ENCODE measurements around the gene ATF5. TPM values are rescaled to one million over a fixed set of nuclear protein-coding genes. Genes with fewer than 3 reads are reported as not detected.
A peak's percentile ranks its signal among the peaks of the same experiment; 100 is the strongest.

The ATF5 gene
- polyA plus RNA-seq, 3 donors = 5.8 to 22.1 (median 6.0) TPM

DNA sequence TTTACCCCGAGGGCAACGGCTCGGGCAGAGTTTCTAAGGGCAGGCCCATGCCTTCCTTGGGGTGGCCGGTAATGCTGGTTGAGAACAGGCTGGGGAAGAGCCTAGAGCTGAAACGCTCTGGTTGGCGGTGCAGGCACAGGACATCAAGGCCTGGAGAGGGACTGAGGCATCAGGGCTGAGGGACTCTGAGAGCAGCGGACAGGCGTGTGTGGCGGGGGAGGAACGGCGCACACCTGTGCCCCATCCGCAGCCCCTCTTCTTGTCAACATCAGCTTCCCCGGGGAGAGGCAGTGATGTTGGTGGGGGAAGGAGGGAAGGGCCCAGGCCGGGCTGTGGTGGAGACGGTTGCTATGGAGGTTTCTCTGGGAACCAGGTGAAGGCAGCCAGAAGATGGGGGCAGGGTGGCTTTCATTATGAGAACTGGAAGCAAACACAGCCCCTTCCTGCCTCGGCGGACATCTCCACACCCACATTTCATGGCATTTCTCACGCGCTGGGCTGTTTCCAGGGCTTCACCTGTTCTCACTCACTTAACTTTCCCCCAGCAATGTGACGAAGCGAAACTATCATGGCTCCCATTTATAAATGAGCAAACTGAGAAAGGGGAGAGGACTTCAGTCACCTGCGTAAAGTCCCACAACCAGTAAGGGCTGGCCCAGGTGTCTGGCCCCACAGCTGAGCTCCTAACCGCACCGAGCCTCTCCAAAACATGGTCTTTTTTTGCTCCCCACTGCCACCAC is 8.2 kb upstream of the ATF5 start:
- H3K9ac ChIP-seq (ENCODE audit: insufficient read depth, low read length, poor library complexity, severe bottlenecking) = no peak overlapping the region
- H3K4me3 ChIP-seq (replicated peaks in 1 of 3; ENCODE audit: low read depth in 2 of 3, low read length in 3 of 3) = no peak overlapping the region
- H3K9me3 ChIP-seq (replicated peaks in 1 of 2; ENCODE audit: control insufficient read depth in 1 of 2, insufficient read depth in 1 of 2, low read length in 2 of 2) = no peaks in the 10 kb centered on the region
- H3K27me3 Mint-ChIP-seq (ENCODE audit: low read depth in 3 of 3) = no peaks in the 10 kb centered on the region
- no peak overlapping the region for H3K4me2 ChIP-seq (replicated peaks; ENCODE audit: extremely low read depth, low read length, poor library complexity, severe bottlenecking)
- no peak overlapping the region for H3K4me3 Mint-ChIP-seq
- intact Hi-C loops (cut with micrococcal nuclease) = no loop called here
- peaks cover 38 to 62% of the 10 kb centered on the region in 2 donors for H3K4me1 ChIP-seq (ENCODE audit: control insufficient read depth in 1 of 2, insufficient read depth in 2 of 2, low read length in 2 of 2)
- peaks cover 61% of the 10 kb centered on the region for H3K4me1 Mint-ChIP-seq
- H2AFZ ChIP-seq (ENCODE audit: insufficient read depth, low read depth, low read length, poor library complexity, severe bottlenecking) = no peak overlapping the region
- no peaks in the 10 kb centered on the region for H3K27me3 ChIP-seq (ENCODE audit: control insufficient read depth in 2 of 2, insufficient read depth in 2 of 2, low read length in 2 of 2)
- peak overlapping the region in 1 of 2 donors; percentile 75 for H3K27ac ChIP-seq (ENCODE audit: low read depth in 1 of 2, low read length in 2 of 2)
- DNase-seq = no peak
- no peaks in the 10 kb centered on the region for H3K9me3 Mint-ChIP-seq
- H3K79me2 ChIP-seq (ENCODE audit: insufficient read depth, low read length) = peaks cover 91% of the 10 kb centered on the region
- peaks cover 43 to 72% of the 10 kb centered on the region in 2 donors for H3K36me3 ChIP-seq (replicated peaks in 1 of 2; ENCODE audit: control insufficient read depth in 1 of 2, insufficient read depth in 2 of 2, low read length in 2 of 2)
- peaks cover 53 to 85% of the 10 kb centered on the region in 2 donors for H3K36me3 Mint-ChIP-seq
- H4K20me1 ChIP-seq (ENCODE audit: insufficient read depth, low read length) = peaks cover 88% of the 10 kb centered on the region
- H3K27ac Mint-ChIP-seq = peak overlapping the region in 6 of 7 donors; percentile 32 to 91 (median 74)
- 96% methylated on average over 15 of the region's 24 CpGs for WGBS (ENCODE audit: insufficient coverage)
- TF ChIP-seq, protein P1, sequence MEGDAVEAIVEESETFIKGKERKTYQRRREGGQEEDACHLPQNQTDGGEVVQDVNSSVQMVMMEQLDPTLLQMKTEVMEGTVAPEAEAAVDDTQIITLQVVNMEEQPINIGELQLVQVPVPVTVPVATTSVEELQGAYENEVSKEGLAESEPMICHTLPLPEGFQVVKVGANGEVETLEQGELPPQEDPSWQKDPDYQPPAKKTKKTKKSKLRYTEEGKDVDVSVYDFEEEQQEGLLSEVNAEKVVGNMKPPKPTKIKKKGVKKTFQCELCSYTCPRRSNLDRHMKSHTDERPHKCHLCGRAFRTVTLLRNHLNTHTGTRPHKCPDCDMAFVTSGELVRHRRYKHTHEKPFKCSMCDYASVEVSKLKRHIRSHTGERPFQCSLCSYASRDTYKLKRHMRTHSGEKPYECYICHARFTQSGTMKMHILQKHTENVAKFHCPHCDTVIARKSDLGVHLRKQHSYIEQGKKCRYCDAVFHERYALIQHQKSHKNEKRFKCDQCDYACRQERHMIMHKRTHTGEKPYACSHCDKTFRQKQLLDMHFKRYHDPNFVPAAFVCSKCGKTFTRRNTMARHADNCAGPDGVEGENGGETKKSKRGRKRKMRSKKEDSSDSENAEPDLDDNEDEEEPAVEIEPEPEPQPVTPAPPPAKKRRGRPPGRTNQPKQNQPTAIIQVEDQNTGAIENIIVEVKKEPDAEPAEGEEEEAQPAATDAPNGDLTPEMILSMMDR (IDR thresholded peaks at IDR 0.05) = no peak

DNA sequence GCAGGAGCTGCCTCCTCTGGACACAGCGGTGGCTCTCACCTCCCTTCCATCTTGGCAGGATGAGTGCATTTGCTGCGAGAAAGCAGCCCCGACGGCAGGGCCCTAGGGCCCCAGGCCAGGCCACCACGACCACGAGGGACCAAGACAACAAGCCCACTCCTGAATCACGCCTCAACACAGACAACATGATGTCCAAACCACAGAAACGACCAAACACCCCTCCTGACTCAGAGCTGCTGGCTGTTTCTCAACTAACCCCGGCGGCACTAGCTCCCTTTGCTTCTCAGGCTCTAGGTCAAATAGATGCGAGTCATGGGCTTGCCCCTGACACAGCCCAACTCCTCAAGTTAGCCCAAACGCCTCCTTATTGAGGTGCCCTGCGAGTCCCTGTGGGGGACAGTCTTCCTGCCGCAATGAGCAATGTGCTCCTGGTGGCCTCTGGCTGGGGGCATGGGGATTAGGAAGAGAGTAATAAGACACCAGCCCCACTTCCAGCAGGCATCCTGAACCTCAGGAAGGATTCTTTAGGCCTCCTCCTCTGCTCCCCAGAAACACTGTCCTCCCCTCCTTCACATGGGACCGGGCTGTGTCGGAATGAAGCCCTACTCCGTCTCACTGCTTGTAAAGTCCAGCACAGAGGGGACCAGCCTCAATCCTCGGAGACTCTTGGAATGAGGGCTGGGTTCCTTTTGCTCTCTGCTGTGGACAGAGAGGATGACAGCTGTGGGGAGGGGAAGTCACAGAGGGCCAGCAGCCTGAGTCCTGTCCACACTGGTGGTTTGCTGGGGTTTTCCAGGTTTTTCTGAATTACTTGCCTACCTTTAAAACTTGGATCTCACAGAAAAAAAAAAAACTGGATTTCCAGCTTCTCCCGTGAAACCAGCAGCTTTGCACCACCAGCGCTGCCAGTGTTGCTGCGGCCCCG is 6.9 kb upstream of the ATF5 start:
- no peak overlapping the region for H3K4me2 ChIP-seq (replicated peaks; ENCODE audit: extremely low read depth, low read length, poor library complexity, severe bottlenecking)

More for the DNA sequence above, 6.9 kb upstream of the ATF5 start:
- WGBS (ENCODE audit: insufficient coverage) = 58% methylated on average over 14 of the region's 22 CpGs
- Mint-ChIP-seq H3K4me3 (no peak overlapping the region), H3K27me3 (ENCODE audit: low read depth in 3 of 3) (no peaks in the 10 kb centered on the region), H3K36me3 (peaks cover 55 to 86% of the 10 kb centered on the region in 2 donors), H3K4me1 (peaks cover 62% of the 10 kb centered on the region), H3K27ac (peak overlapping the region; percentile 70 to 91 (median 80)), H3K9me3 (no peaks in the 10 kb centered on the region)
- Histone ChIP-seq H3K79me2 (ENCODE audit: insufficient read depth, low read length) (peaks cover 91% of the 10 kb centered on the region), H4K20me1 (ENCODE audit: insufficient read depth, low read length) (peaks cover 88% of the 10 kb centered on the region), H3K4me1 (ENCODE audit: control insufficient read depth in 1 of 2, insufficient read depth in 2 of 2, low read length in 2 of 2) (peaks cover 40 to 67% of the 10 kb centered on the region in 2 donors), H3K9ac (ENCODE audit: insufficient read depth, low read length, poor library complexity, severe bottlenecking) (peak overlapping the region; percentile 8), H3K9me3 (replicated peaks in 1 of 2; ENCODE audit: control insufficient read depth in 1 of 2, insufficient read depth in 1 of 2, low read length in 2 of 2) (no peaks in the 10 kb centered on the region), H3K36me3 (replicated peaks in 1 of 2; ENCODE audit: control insufficient read depth in 1 of 2, insufficient read depth in 2 of 2, low read length in 2 of 2) (peaks cover 49 to 78% of the 10 kb centered on the region in 2 donors), H3K4me3 (replicated peaks in 1 of 3; ENCODE audit: low read depth in 2 of 3, low read length in 3 of 3) (no peak overlapping the region), H3K27me3 (ENCODE audit: control insufficient read depth in 2 of 2, insufficient read depth in 2 of 2, low read length in 2 of 2) (no peaks in the 10 kb centered on the region), H2AFZ (ENCODE audit: insufficient read depth, low read depth, low read length, poor library complexity, severe bottlenecking) (no peak overlapping the region), H3K27ac (ENCODE audit: low read depth in 1 of 2, low read length in 2 of 2) (peak overlapping the region in 1 of 2 donors; percentile 75)
- intact Hi-C loops (cut with micrococcal nuclease) = no loop called here
- TF ChIP-seq, protein P1 (IDR thresholded peaks at IDR 0.05) = no peak
- peak in 2 of 3 donors; percentile 27 to 73 for DNase-seq

All from CD14-positive monocyte (primary cell).